ENCODE data around the gene PMVK. TPM values are rescaled to one million over a fixed set of nuclear protein-coding genes. Genes with fewer than 3 reads are reported as not detected.

Gene PMVK
- polyA plus RNA-seq, 4 donors, result 44.8 to 120 (median 76.0) TPM

- peaks cover 12 to 62% (median 30%) of the 10 kb centered on the region in 3 donors for H3K36me3 ChIP-seq (ENCODE audit: control insufficient read depth in 3 of 3, insufficient read depth in 2 of 3, low read depth in 1 of 3, low read length in 3 of 3)
- H3K4me1 ChIP-seq (ENCODE audit: control insufficient read depth in 3 of 3, insufficient read depth in 2 of 3, low read depth in 1 of 3, low read length in 2 of 3), result peaks cover 0 to 18% (median 4%) of the 10 kb centered on the region in 3 donors
- H3K27ac ChIP-seq (ENCODE audit: low read depth in 1 of 3, low read length in 2 of 3), result peak overlapping the region; percentile 96 to 100 (median 97)
- H3K4me3 ChIP-seq (ENCODE audit: low read depth in 1 of 3, low read length in 3 of 3), result peak overlapping the region; percentile 78 to 89 (median 89)
- no peaks in the 10 kb centered on the region for H3K27me3 ChIP-seq (ENCODE audit: control insufficient read depth in 3 of 3, insufficient read depth in 3 of 3, low read length in 3 of 3)
- DNase-seq (no peak), FAIRE-seq (no peak)
- WGBS, 3 donors, result 1 to 4% (median 3%) methylated on average over 22 to 25 of the region's 25 CpGs
- no peaks in the 10 kb centered on the region for H3K9me3 ChIP-seq (ENCODE audit: control insufficient read depth in 2 of 2, insufficient read depth in 1 of 2, low read depth in 1 of 2, low read length in 1 of 2)
These were observed 25.7 kb upstream of the PMVK start for GRCh38 chr1:154962156-154962749.

DNA sequence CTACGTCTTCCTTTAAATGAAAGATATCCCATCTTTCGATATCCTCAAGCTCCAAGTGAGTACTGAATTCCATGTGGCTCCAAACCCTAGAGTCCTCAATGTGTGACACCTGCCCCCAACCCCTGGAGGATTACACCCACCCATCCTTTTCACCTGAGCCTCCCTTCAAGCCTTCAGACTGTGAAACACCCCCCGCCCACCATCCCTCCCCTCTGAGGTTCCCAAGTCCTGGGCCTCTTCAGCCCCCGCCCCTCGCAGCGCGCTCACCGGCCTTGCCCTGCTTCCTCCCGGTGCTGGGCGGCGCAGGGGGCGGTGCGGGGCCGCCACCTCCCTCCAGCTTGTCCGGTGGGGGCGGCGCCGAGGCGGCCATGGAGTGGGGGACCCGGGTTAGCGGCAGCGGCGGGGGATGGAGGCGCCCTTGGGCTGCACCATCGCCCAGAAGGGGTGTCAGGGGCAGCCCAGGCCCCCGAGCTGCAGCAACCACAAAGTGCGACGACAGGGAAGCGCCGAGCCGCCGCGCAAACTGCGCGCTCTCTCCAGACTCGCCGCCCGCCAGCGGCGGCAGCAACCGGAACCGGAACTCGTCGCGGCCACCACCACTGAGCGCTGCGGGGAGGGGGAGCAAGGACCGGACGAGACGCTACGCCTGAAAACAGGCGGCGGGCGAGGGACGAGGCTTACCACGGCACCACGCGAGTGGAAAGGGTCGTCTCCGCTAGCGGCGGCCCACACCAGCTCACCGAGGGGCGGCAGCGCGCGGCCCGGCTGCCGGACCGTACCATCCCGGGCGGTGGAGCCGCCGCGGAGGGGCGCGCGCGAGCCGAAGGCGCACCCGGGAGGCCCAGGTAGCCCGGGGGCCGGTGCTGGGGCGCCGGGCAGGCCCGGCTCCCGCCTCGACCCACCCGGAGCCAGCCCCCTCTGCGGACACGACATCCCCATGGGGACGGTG is 25.0 kb upstream of the PMVK start, which contains the start of gene PYGO2:
PYGO2 (minus strand) TSS at position 576 of the 949 bp plus-strand sequence; CDS start at position 370, 206 bp downstream.
- Histone ChIP-seq H3K9me3 (ENCODE audit: control insufficient read depth in 2 of 2, insufficient read depth in 1 of 2, low read depth in 1 of 2, low read length in 1 of 2) (no peaks in the 10 kb centered on the region), H3K27me3 (ENCODE audit: control insufficient read depth in 3 of 3, insufficient read depth in 3 of 3, low read length in 3 of 3) (no peaks in the 10 kb centered on the region), H3K36me3 (ENCODE audit: control insufficient read depth in 3 of 3, insufficient read depth in 2 of 3, low read depth in 1 of 3, low read length in 3 of 3) (peaks cover 12 to 55% (median 25%) of the 10 kb centered on the region in 3 donors), H3K4me1 (ENCODE audit: control insufficient read depth in 3 of 3, insufficient read depth in 2 of 3, low read depth in 1 of 3, low read length in 2 of 3) (peaks cover 2 to 25% (median 7%) of the 10 kb centered on the region in 3 donors), H3K4me3 (ENCODE audit: low read depth in 1 of 3, low read length in 3 of 3) (peak within 1 kb of the TSS; percentile 78 to 89 (median 89)), H3K27ac (ENCODE audit: low read depth in 1 of 3, low read length in 2 of 3) (peak within 1 kb of the TSS; percentile 96 to 100 (median 97))
- DNase-seq, result peak; percentile 79 to 96
- FAIRE-seq, result no peak
- WGBS, 3 donors, result 0 to 1% (median 0%) methylated on average over 64 to 93 of the region's 93 CpGs

DNA sequence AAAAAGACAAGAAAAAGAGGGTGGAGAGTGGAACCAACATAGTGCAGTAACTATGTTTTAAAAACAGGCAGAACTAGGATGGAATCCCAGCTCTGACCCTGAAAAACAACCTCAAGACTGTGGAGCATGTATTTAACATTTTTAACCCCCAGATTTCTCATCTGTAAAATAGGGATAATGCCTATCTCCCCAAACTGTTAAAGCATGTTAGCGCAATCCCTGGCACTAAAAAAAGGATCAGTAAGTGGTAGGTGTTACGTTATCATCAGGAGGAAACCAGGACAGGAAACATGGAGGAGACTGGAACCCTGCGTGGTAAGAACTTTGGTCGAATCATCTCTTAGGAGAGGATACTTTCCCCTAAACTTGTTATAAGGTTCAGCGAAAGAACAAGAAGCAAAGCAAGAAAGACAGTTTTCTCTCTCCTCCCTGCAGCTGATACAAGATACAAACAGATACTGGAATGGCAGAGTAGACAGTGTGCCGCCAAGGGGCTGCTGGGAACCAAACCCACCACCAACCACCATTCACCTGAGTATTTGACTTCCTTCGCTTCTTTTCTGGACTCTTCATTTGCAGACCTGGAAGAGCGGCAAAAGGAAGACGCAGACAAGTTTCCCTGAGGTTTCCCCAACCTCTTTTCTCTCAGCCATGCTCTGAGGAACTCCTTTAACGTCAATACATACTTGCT is 24.1 kb upstream of the PMVK start:
- Histone ChIP-seq H3K27ac (ENCODE audit: low read depth in 1 of 3, low read length in 2 of 3) (peak overlapping the region; percentile 54 to 100 (median 96)), H3K4me1 (ENCODE audit: control insufficient read depth in 3 of 3, insufficient read depth in 2 of 3, low read depth in 1 of 3, low read length in 2 of 3) (peaks cover 4 to 28% (median 9%) of the 10 kb centered on the region in 3 donors), H3K36me3 (ENCODE audit: control insufficient read depth in 3 of 3, insufficient read depth in 2 of 3, low read depth in 1 of 3, low read length in 3 of 3) (peaks cover 10 to 46% (median 20%) of the 10 kb centered on the region in 3 donors), H3K9me3 (ENCODE audit: control insufficient read depth in 2 of 2, insufficient read depth in 1 of 2, low read depth in 1 of 2, low read length in 1 of 2) (no peaks in the 10 kb centered on the region), H3K27me3 (ENCODE audit: control insufficient read depth in 3 of 3, insufficient read depth in 3 of 3, low read length in 3 of 3) (no peaks in the 10 kb centered on the region), H3K4me3 (ENCODE audit: low read depth in 1 of 3, low read length in 3 of 3) (peak overlapping the region; percentile 78 to 89 (median 89))
- 12 to 21% (median 16%) methylated on average over 10 of the region's 10 CpGs for WGBS, 3 donors
- no peak for DNase-seq
- no peak for FAIRE-seq

DNA sequence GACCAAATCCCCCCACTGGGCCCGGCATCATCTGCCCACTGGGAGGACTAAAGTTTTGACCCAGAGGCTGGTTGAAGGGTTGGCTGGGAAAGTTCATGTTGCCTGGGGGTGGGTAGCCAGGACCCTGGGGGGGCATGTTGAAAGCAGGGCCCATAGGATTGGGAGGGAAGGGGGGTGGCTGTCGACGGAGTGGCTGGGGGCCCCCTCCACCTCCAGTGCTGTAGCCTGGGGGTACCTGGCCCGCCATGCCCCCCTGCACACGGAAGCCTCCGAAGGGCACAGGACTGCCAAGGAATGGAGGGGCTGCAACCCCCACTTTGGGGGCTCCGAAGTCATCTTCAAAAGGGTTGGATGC is 22.9 kb upstream of the PMVK start:
- H3K4me3 ChIP-seq (ENCODE audit: low read depth in 1 of 3, low read length in 3 of 3), result no peak overlapping the region
- DNase-seq (no peak), FAIRE-seq (no peak)
- H3K36me3 ChIP-seq (ENCODE audit: control insufficient read depth in 3 of 3, insufficient read depth in 2 of 3, low read depth in 1 of 3, low read length in 3 of 3), result peaks cover 8 to 34% (median 12%) of the 10 kb centered on the region in 3 donors
- no peaks in the 10 kb centered on the region for H3K27me3 ChIP-seq (ENCODE audit: control insufficient read depth in 3 of 3, insufficient read depth in 3 of 3, low read length in 3 of 3)
- WGBS, 3 donors, result 91 to 97% (median 94%) methylated on average over 7 of the region's 7 CpGs
- peaks cover 4 to 36% (median 9%) of the 10 kb centered on the region in 3 donors for H3K4me1 ChIP-seq (ENCODE audit: control insufficient read depth in 3 of 3, insufficient read depth in 2 of 3, low read depth in 1 of 3, low read length in 2 of 3)
- H3K27ac ChIP-seq (ENCODE audit: low read depth in 1 of 3, low read length in 2 of 3), result no peak overlapping the region
- H3K9me3 ChIP-seq (ENCODE audit: control insufficient read depth in 2 of 2, insufficient read depth in 1 of 2, low read depth in 1 of 2, low read length in 1 of 2), result no peaks in the 10 kb centered on the region

DNA sequence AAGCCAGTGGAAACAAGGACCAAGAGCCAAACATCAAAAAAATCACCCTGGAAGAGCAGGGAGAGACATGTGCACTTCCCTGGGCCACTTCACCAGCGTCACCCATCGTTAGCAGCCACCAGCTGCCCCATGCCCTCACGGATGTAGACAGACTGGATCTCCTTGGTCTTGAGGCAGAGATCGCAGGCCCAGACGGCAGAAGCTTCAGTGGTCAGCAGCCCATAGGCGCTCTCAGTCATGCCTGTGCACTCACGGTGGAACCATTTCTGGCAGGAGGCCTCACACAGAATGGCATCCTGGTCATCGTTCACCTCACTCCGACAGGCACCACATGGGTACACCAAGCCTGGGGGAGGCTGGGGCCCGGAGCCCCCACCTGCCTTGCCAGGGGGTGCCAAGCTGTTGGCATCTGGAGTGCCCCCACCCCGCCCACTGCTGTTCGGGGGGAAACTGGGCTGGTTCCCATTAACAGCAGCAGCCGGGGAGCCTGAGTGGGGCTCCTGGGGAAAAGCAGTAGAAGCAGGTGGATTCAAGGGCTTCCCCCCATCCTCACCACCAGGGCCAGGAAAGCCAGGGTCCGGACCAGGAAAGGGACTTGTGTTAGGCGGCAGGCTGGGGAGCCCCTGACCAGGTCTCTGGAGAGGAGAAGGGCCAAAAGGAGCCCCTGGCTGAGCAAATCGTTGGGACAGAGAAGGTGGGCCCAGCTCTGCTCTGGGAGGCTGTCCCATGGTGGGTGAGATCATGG is 22.3 kb upstream of the PMVK start:
- Histone ChIP-seq H3K27me3 (ENCODE audit: control insufficient read depth in 3 of 3, insufficient read depth in 3 of 3, low read length in 3 of 3) (no peaks in the 10 kb centered on the region), H3K4me1 (ENCODE audit: control insufficient read depth in 3 of 3, insufficient read depth in 2 of 3, low read depth in 1 of 3, low read length in 2 of 3) (peaks cover 4 to 39% (median 10%) of the 10 kb centered on the region in 3 donors), H3K27ac (ENCODE audit: low read depth in 1 of 3, low read length in 2 of 3) (no peak overlapping the region), H3K36me3 (ENCODE audit: control insufficient read depth in 3 of 3, insufficient read depth in 2 of 3, low read depth in 1 of 3, low read length in 3 of 3) (peaks cover 6 to 29% (median 12%) of the 10 kb centered on the region in 3 donors), H3K4me3 (ENCODE audit: low read depth in 1 of 3, low read length in 3 of 3) (no peak overlapping the region), H3K9me3 (ENCODE audit: control insufficient read depth in 2 of 2, insufficient read depth in 1 of 2, low read depth in 1 of 2, low read length in 1 of 2) (no peaks in the 10 kb centered on the region)
- FAIRE-seq (no peak), DNase-seq (no peak)
- 87 to 92% (median 91%) methylated on average over 16 of the region's 16 CpGs for WGBS, 3 donors

GRCh38 chr1:154958036-154958435 is 21.5 kb upstream of the PMVK start:
- Histone ChIP-seq H3K36me3 (ENCODE audit: control insufficient read depth in 3 of 3, insufficient read depth in 2 of 3, low read depth in 1 of 3, low read length in 3 of 3) (peaks cover 6 to 28% (median 8%) of the 10 kb centered on the region in 3 donors), H3K4me3 (ENCODE audit: low read depth in 1 of 3, low read length in 3 of 3) (no peak overlapping the region), H3K27me3 (ENCODE audit: control insufficient read depth in 3 of 3, insufficient read depth in 3 of 3, low read length in 3 of 3) (no peaks in the 10 kb centered on the region), H3K4me1 (ENCODE audit: control insufficient read depth in 3 of 3, insufficient read depth in 2 of 3, low read depth in 1 of 3, low read length in 2 of 3) (peaks cover 4 to 45% (median 12%) of the 10 kb centered on the region in 3 donors), H3K27ac (ENCODE audit: low read depth in 1 of 3, low read length in 2 of 3) (no peak overlapping the region), H3K9me3 (ENCODE audit: control insufficient read depth in 2 of 2, insufficient read depth in 1 of 2, low read depth in 1 of 2, low read length in 1 of 2) (no peaks in the 10 kb centered on the region)
- DNase-seq (no peak), FAIRE-seq (no peak)
- 85 to 91% (median 87%) methylated on average over 2 of the region's 2 CpGs for WGBS, 3 donors

DNA sequence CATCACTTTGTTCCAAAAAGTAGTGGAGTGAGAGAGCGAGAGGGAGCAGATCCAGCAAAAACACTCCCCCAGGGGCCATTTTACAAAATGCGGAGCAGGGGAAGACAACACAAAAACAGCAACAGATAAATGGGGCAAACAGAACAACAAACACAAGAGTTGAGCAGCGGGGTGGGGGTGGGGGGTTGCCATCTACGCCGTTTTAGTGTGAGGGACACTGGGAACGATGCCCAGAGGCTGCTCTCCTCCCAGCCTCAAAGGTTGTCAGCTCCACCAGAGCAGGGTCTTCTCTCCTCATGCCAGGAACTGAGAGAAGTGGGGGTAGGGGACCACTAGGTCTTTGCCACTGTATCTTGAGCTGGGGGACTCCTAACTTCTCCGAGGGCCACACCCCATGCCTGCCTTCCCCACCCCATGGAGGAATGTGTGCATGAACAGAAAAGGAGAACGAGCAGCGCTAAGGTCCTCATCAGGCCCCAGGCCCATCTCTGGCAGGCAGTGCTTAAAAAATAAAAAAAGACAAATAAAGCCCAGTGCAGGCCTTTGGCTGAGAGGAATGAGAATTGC is 20.7 kb upstream of the PMVK start:
- H3K27me3 ChIP-seq (ENCODE audit: control insufficient read depth in 3 of 3, insufficient read depth in 3 of 3, low read length in 3 of 3), result no peaks in the 10 kb centered on the region
- H3K36me3 ChIP-seq (ENCODE audit: control insufficient read depth in 3 of 3, insufficient read depth in 2 of 3, low read depth in 1 of 3, low read length in 3 of 3), result peaks cover 3 to 29% (median 8%) of the 10 kb centered on the region in 3 donors
- H3K4me3 ChIP-seq (ENCODE audit: low read depth in 1 of 3, low read length in 3 of 3), result no peak overlapping the region
- H3K9me3 ChIP-seq (ENCODE audit: control insufficient read depth in 2 of 2, insufficient read depth in 1 of 2, low read depth in 1 of 2, low read length in 1 of 2), result no peaks in the 10 kb centered on the region
- DNase-seq, result no peak
- H3K4me1 ChIP-seq (ENCODE audit: control insufficient read depth in 3 of 3, insufficient read depth in 2 of 3, low read depth in 1 of 3, low read length in 2 of 3), result peaks cover 4 to 39% (median 12%) of the 10 kb centered on the region in 3 donors
- no peak for FAIRE-seq
- WGBS, 3 donors, result 43 to 63% (median 45%) methylated on average over 9 of the region's 9 CpGs
- H3K27ac ChIP-seq (ENCODE audit: low read depth in 1 of 3, low read length in 2 of 3), result peak overlapping the region in 1 of 3 donors; percentile 83
